ENCODE measurements around the gene NDUFV1. TPM values are rescaled to one million over a fixed set of nuclear protein-coding genes. Genes with fewer than 3 reads are reported as not detected.
"Not testable (repeated sequence)": the region's sequence is repeated elsewhere in the genome, so short reads cannot be mapped to it uniquely, and the experiment has no call there.

NDUFV1 gene
- polyA plus RNA-seq, 1 experiment, result 79.5 TPM

DNA sequence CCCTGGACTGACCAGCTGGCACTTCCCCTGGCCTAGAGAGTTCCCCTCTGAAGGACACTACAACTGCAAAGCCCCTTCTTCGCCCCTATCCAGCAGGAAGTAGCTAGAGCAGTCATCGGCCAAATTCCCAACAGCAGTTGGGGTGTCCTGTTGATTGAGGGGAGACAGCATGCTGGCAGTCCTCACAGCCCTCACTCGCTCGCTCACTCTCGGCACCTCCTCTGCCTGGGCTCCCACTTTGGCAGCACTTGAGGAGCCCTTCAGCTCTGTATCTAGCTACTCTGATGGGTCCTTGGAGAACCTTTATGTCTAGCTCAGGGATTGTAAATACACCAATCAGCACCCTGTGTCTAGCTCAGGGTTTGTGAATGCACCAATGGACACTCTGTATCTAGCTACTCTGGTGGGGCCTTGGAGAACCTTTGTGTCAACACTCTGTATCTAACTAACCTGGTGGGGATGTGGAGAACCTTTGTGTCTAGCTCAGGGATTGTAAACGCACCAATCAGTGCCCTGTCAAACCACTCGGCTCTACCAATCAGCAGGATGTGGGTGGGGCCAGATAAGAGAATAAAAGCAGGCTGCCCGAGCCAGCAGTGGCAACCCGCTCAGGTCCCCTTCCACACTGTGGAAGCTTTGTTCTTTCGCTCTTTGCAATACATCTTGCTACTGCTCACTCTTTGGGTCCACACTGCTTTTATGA lies 19.5 kb downstream of the NDUFV1 start:
- H3K27me3 ChIP-seq (ENCODE audit: control insufficient read depth, insufficient read depth, low read length); POLR2A ChIA-PET; DNase-seq (ENCODE audit: low read depth, low spot score); CTCF ChIA-PET; H3K27ac ChIP-seq (ENCODE audit: low read depth, low read length); H3K9me3 ChIP-seq (ENCODE audit: control insufficient read depth, insufficient read depth, low read length); H3K4me3 ChIP-seq (ENCODE audit: low read depth, low read length): not testable (repeated sequence)

- POLR2A ChIA-PET, result no interaction called here
- Histone ChIP-seq H3K27ac (ENCODE audit: low read depth, low read length) (no peak overlapping the region), H3K9me3 (ENCODE audit: control insufficient read depth, insufficient read depth, low read length) (no peaks in the 10 kb centered on the region; the same call in 1 of the 2 replicates), H3K4me3 (ENCODE audit: low read depth, low read length) (no peak overlapping the region), H3K27me3 (ENCODE audit: control insufficient read depth, insufficient read depth, low read length) (no peaks in the 10 kb centered on the region)
- no peak for DNase-seq (ENCODE audit: low read depth, low spot score)
- CTCF ChIA-PET, result no interaction called here
- TF ChIP-seq, protein P1, sequence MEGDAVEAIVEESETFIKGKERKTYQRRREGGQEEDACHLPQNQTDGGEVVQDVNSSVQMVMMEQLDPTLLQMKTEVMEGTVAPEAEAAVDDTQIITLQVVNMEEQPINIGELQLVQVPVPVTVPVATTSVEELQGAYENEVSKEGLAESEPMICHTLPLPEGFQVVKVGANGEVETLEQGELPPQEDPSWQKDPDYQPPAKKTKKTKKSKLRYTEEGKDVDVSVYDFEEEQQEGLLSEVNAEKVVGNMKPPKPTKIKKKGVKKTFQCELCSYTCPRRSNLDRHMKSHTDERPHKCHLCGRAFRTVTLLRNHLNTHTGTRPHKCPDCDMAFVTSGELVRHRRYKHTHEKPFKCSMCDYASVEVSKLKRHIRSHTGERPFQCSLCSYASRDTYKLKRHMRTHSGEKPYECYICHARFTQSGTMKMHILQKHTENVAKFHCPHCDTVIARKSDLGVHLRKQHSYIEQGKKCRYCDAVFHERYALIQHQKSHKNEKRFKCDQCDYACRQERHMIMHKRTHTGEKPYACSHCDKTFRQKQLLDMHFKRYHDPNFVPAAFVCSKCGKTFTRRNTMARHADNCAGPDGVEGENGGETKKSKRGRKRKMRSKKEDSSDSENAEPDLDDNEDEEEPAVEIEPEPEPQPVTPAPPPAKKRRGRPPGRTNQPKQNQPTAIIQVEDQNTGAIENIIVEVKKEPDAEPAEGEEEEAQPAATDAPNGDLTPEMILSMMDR (IDR thresholded peaks at IDR 0.05; ENCODE audit: low read depth, low read length), result no peak
Measured at GRCh38 chr11:67626970-67627369, 20.2 kb downstream of the NDUFV1 start.

- Histone ChIP-seq H3K9me3 (ENCODE audit: control insufficient read depth, insufficient read depth, low read length) (no peaks in the 10 kb centered on the region; the same call in 1 of the 2 replicates), H3K4me3 (ENCODE audit: low read depth, low read length) (no peak overlapping the region), H3K27ac (ENCODE audit: low read depth, low read length) (no peak overlapping the region), H3K27me3 (ENCODE audit: control insufficient read depth, insufficient read depth, low read length) (no peaks in the 10 kb centered on the region)
- no peak for DNase-seq (ENCODE audit: low read depth, low spot score)
- ChIA-PET CTCF (interaction anchor here (4.3 kb wide), 1 partner anchor 12 kb away, joined by 44 read pairs; no protein-coding TSS in a partner anchor), POLR2A (no interaction called here)
- TF ChIP-seq, protein P1 (IDR thresholded peaks at IDR 0.05; ENCODE audit: low read depth, low read length), result no peak
Measured at GRCh38 chr11:67627441-67627811, 20.7 kb downstream of the NDUFV1 start.

- TF ChIP-seq, protein P1 (IDR thresholded peaks at IDR 0.05; ENCODE audit: low read depth, low read length), result no peak
- Histone ChIP-seq H3K9me3 (ENCODE audit: control insufficient read depth, insufficient read depth, low read length) (no peaks in the 10 kb centered on the region; the same call in 1 of the 2 replicates), H3K4me3 (ENCODE audit: low read depth, low read length) (no peak overlapping the region), H3K27ac (ENCODE audit: low read depth, low read length) (no peak overlapping the region), H3K27me3 (ENCODE audit: control insufficient read depth, insufficient read depth, low read length) (no peaks in the 10 kb centered on the region)
- POLR2A ChIA-PET, result no interaction called here
- CTCF ChIA-PET, result interaction anchor here (1.1 to 4.3 kb wide), 6 partner anchors 13 to 328 kb away, joined by 4 to 44 read pairs (median 10); no protein-coding TSS in a partner anchor
- DNase-seq (ENCODE audit: low read depth, low spot score), result no peak
Measured at GRCh38 chr11:67627812-67628624, 21.3 kb downstream of the NDUFV1 start.

GRCh38 chr11:67628710-67629385 lies 22.1 kb downstream of the NDUFV1 start:
- TF ChIP-seq, protein P1 (IDR thresholded peaks at IDR 0.05; ENCODE audit: low read depth, low read length), result no peak
- ChIA-PET POLR2A (interaction anchor here (0.7 to 1.6 kb wide), 2 partner anchors 14 to 48 kb away, joined by 5 read pairs; no protein-coding TSS in a partner anchor), CTCF (interaction anchor here (0.7 to 4.3 kb wide), 11 partner anchors 9 to 327 kb away, joined by 3 to 44 read pairs (median 5); partner anchors contain the start of gene GSTP1)
- no peak overlapping the region for H3K4me3 ChIP-seq (ENCODE audit: low read depth, low read length)
- no peak overlapping the region for H3K27ac ChIP-seq (ENCODE audit: low read depth, low read length)
- H3K27me3 ChIP-seq (ENCODE audit: control insufficient read depth, insufficient read depth, low read length), result peaks cover 2% of the 10 kb centered on the region
- no peak for DNase-seq (ENCODE audit: low read depth, low spot score)
- no peaks in the 10 kb centered on the region; the same call in 1 of the 2 replicates for H3K9me3 ChIP-seq (ENCODE audit: control insufficient read depth, insufficient read depth, low read length)
